ENCODE data around the gene ACTA1.
"Not testable (repeated sequence)": the region's sequence is repeated elsewhere in the genome, so short reads cannot be mapped to it uniquely, and the experiment has no call there.

Gene ACTA1

GRCh38 chr1:229434005-229434640, at the start of gene ACTA1:
TSS of gene ACTA1 (minus strand) at chr1:229434094. CDS start at chr1:229433115, 979 bp downstream.
- DNase-seq (ENCODE audit: low read depth), result no peak
- H3K4me3 ChIP-seq (ENCODE audit: low read depth, low read length), result peak within 1 kb of the TSS; percentile 5

GRCh38 chr1:229482511-229482910, 48.6 kb upstream of the ACTA1 start:
- DNase-seq (ENCODE audit: low read depth), result no peak

GRCh38 chr1:229480495-229480894, 46.6 kb upstream of the ACTA1 start:
- no peak overlapping the region for H3K4me3 ChIP-seq (ENCODE audit: low read depth, low read length)
- no peak for DNase-seq (ENCODE audit: low read depth)

More at GRCh38 chr1:229482511-229482910, 48.6 kb upstream of the ACTA1 start:
- H3K4me3 ChIP-seq (ENCODE audit: low read depth, low read length), result no peak overlapping the region

GRCh38 chr1:229479660-229480399, 45.9 kb upstream of the ACTA1 start:
- no peak for DNase-seq (ENCODE audit: low read depth)
- no peak overlapping the region for H3K4me3 ChIP-seq (ENCODE audit: low read depth, low read length)

GRCh38 chr1:229478852-229479251, 45.0 kb upstream of the ACTA1 start:
- H3K4me3 ChIP-seq (ENCODE audit: low read depth, low read length), result no peak overlapping the region
- DNase-seq (ENCODE audit: low read depth), result no peak

- not testable (repeated sequence) for DNase-seq (ENCODE audit: low read depth); H3K4me3 ChIP-seq (ENCODE audit: low read depth, low read length)
Observed at GRCh38 chr1:229475859-229476258, 42.0 kb upstream of the ACTA1 start.

- no peak overlapping the region for H3K4me3 ChIP-seq (ENCODE audit: low read depth, low read length)
- no peak for DNase-seq (ENCODE audit: low read depth)
Observed at GRCh38 chr1:229474509-229474908, 40.6 kb upstream of the ACTA1 start.

- DNase-seq (ENCODE audit: low read depth), result no peak
- no peak overlapping the region for H3K4me3 ChIP-seq (ENCODE audit: low read depth, low read length)
Observed at GRCh38 chr1:229471175-229471574, 37.3 kb upstream of the ACTA1 start.

GRCh38 chr1:229470406-229471043, 36.6 kb upstream of the ACTA1 start:
- H3K4me3 ChIP-seq (ENCODE audit: low read depth, low read length), result no peak overlapping the region
- DNase-seq (ENCODE audit: low read depth), result no peak

GRCh38 chr1:229466887-229467286, 33.0 kb upstream of the ACTA1 start:
- H3K4me3 ChIP-seq (ENCODE audit: low read depth, low read length), result no peak overlapping the region
- no peak for DNase-seq (ENCODE audit: low read depth)

GRCh38 chr1:229464672-229465071, 30.8 kb upstream of the ACTA1 start:
- H3K4me3 ChIP-seq (ENCODE audit: low read depth, low read length), result no peak overlapping the region
- no peak for DNase-seq (ENCODE audit: low read depth)

GRCh38 chr1:229461032-229461668, 27.3 kb upstream of the ACTA1 start:
- no peak overlapping the region for H3K4me3 ChIP-seq (ENCODE audit: low read depth, low read length)
- DNase-seq (ENCODE audit: low read depth), result no peak

GRCh38 chr1:229459815-229460214, 25.9 kb upstream of the ACTA1 start:
- H3K4me3 ChIP-seq (ENCODE audit: low read depth, low read length), result no peak overlapping the region
- DNase-seq (ENCODE audit: low read depth), result no peak

- no peak for DNase-seq (ENCODE audit: low read depth)
- H3K4me3 ChIP-seq (ENCODE audit: low read depth, low read length), result no peak overlapping the region
Observed at GRCh38 chr1:229457436-229457835, 23.5 kb upstream of the ACTA1 start.

- H3K4me3 ChIP-seq (ENCODE audit: low read depth, low read length), result no peak overlapping the region
Observed at GRCh38 chr1:229456016-229456415, 22.1 kb upstream of the ACTA1 start.

GRCh38 chr1:229454056-229454455, 20.2 kb upstream of the ACTA1 start:
- DNase-seq (ENCODE audit: low read depth), result no peak
- no peak overlapping the region for H3K4me3 ChIP-seq (ENCODE audit: low read depth, low read length)

More at GRCh38 chr1:229456016-229456415, 22.1 kb upstream of the ACTA1 start:
- no peak for DNase-seq (ENCODE audit: low read depth)

GRCh38 chr1:229452956-229453801, 19.3 kb upstream of the ACTA1 start:
- H3K4me3 ChIP-seq (ENCODE audit: low read depth, low read length), result no peak overlapping the region
- no peak for DNase-seq (ENCODE audit: low read depth)

- no peak for DNase-seq (ENCODE audit: low read depth)
- H3K4me3 ChIP-seq (ENCODE audit: low read depth, low read length), result no peak overlapping the region
Observed at GRCh38 chr1:229448845-229449244, 15.0 kb upstream of the ACTA1 start.

- no peak for DNase-seq (ENCODE audit: low read depth)
- no peak overlapping the region for H3K4me3 ChIP-seq (ENCODE audit: low read depth, low read length)
Observed at GRCh38 chr1:229448354-229448753, 14.5 kb upstream of the ACTA1 start.
